ENCODE results near the gene MAGEC3. TPM values are rescaled to one million over a fixed set of nuclear protein-coding genes. Genes with fewer than 3 reads are reported as not detected.
"Not testable (repeated sequence)": the region's sequence is repeated elsewhere in the genome, so short reads cannot be mapped to it uniquely, and the experiment has no call there.

MAGEC3 gene
- polyA plus RNA-seq (ENCODE audit: insufficient read length in 4 of 4), result under 1 TPM in 3 of 4 donors, not detected in 1; 0.15 to 0.45 (median 0.29) TPM

DNA sequence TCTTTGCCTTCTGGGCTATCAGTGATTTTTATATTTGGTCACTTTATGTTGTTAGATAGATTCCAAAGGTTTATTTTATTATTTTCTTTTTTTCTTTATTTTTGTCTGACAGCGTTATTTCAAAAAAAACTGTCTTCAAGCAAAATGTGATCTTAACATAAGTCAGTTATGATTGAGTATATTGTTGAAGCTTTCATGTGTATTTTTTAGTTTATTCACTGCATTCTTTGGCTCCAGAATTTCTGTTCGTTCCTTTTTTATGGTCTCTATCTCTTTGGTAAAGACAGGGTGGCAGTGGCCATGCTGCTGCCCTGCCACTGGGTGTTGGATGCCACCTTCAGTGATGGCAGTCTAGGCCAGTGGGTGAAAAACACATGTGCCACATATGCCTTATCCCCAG is at the start of gene MAGEC3:
Gene MAGEC3 (plus strand): TSS at position 301 of the 400 bp plus-strand sequence. CDS start 0 bp downstream, at position 301.
- DNase-seq (ENCODE audit: low read depth in 4 of 4, low spot score in 3 of 4), result no peak

GRCh38 chrX:141791856-141792255 is 46.3 kb upstream of the MAGEC3 start:
- no peak for DNase-seq (ENCODE audit: low read depth in 4 of 4, low spot score in 3 of 4)

DNA sequence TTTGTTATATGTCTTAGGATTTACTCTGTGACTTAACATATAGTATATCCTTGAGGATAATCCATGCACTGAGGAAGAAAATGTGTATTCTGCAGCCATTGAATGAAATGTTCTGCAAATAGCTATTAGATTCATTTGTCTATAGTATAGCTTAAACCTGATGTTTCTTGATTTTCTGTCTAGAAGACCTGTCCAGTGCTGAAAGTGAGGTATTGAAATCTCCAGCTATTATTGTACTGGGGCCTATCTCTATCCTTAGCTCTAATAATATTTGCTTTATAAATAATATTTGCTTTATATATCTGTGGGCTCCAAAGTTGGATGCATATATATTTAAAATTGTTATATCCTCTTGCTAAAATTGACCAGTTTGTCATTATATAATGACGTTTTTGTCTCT is 26.7 kb upstream of the MAGEC3 start:
- no peak for DNase-seq (ENCODE audit: low read depth in 4 of 4, low spot score in 3 of 4)

GRCh38 chrX:141814213-141814857 is 23.8 kb upstream of the MAGEC3 start:
- DNase-seq (ENCODE audit: low read depth in 4 of 4, low spot score in 3 of 4), result no peak

DNA sequence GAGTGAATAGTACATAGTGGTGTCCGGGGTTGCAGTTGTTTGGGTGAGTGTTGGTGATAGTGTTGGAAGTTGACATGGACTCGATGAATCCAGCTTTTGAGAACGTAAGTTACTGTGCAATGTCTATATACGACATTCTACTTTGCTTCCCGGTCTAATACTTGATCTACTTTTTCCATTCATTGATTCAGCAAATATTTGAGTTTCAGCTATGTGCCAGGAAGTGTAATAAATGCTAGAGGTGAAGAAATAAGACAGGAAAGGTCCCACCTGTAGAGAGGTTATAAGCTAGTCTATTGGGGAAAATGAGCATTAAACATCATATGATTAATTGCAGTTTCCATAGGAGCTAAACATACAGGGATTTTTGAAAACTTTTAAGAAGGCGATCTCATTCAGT is 22.2 kb upstream of the MAGEC3 start:
- no peak for DNase-seq (ENCODE audit: low read depth in 4 of 4, low spot score in 3 of 4)

DNA sequence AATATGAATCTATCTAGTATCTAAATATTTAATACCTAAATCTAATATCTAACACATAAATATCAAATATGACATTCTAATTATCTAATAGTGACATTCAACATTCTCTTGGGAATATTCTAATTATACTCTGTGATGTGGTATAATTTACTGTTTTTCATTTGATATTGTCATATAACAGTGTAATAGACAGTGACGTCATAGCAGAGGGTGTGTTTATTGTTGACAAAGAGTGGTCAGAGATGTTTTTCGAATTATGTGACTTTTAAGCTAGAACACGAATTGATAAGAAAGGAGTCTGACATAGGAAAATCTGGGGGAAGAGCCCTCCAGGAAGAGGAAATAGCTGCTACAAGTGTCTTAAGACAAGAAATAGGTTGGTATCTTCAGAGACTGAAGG is 5.9 kb upstream of the MAGEC3 start:
- no peak for DNase-seq (ENCODE audit: low read depth in 4 of 4, low spot score in 3 of 4)

GRCh38 chrX:141839856-141840255 is 1.7 kb downstream of the MAGEC3 start:
- no peak for DNase-seq (ENCODE audit: low read depth in 4 of 4, low spot score in 3 of 4)

DNA sequence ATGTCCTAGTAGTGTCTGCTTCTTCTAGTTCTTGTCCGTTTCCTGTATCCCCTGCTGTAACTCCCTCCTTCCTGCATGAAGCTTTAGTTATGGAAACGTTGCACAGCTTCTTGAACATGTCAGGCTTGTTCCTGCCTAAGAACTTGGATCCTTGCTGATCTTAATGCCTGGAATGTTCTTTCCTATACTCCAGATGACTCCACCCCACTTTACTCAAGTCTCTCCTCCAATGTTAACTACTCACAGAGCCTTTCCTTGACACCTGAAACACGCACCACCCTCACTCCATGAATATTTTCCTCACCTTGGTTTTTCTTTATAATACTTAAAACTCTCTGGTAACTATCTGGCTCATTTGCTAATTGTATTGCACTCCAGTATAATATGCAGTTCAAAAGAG is 19.4 kb downstream of the MAGEC3 start:
- DNase-seq (ENCODE audit: low read depth in 4 of 4, low spot score in 3 of 4), result no peak

GRCh38 chrX:141879616-141880015 is 41.5 kb downstream of the MAGEC3 start:
- no peak for DNase-seq (ENCODE audit: low read depth in 4 of 4, low spot score in 3 of 4)

GRCh38 chrX:141888811-141889210 is 50.7 kb downstream of the MAGEC3 start:
- not testable (repeated sequence) for DNase-seq (ENCODE audit: low read depth in 4 of 4, low spot score in 3 of 4)

- no peak for DNase-seq (ENCODE audit: low read depth in 4 of 4, low spot score in 3 of 4)
These were observed 56.6 kb downstream of the MAGEC3 start for GRCh38 chrX:141894733-141895132.

DNA sequence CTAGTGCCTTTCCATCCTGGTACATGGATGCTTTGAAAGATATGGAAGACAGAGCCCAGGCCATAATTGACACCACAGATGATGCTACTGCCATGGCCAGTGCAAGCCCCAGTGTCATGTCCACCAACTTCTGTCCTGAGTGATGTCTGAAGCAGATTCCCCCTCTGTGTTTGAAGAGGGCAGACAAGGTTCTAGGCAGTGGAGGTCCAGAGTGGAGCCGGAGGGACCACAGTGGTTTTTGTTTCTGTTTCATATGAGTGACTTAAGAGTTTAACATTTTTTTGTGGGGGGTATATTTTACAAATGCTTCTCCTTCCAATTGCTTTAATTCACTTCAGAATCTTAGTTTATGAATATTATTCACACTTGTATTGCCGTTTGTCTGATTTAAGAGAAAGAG is 59.6 kb downstream of the MAGEC3 start:
- no peak for DNase-seq (ENCODE audit: low read depth in 4 of 4, low spot score in 3 of 4)

DNA sequence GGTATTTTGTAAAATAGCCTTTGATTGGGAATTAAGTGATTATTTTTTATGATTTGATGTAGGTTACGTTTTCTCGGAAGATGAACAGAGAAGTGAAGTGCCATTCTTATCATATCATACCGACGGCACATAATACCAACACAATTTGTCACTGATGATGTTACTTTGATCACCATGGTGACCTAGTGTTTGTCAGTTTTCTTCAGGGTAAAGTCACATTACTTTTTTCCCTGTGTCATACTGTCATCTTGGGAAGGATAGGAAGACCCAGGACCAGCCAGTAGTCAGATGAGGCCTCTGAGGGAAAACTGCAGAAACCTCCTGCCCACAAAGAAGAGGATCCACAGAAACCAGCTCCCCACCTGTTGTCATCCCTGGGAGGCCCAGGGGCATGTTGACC is 64.2 kb downstream of the MAGEC3 start:
- DNase-seq (ENCODE audit: low read depth in 4 of 4, low spot score in 3 of 4), result no peak

GRCh38 chrX:141903400-141904155 is 65.5 kb downstream of the MAGEC3 start, which contains the start of gene MAGEC1:
MAGEC1 (plus strand) TSS chrX:141903894; CDS start chrX:141905073, 1,179 bp downstream.
- no peak for DNase-seq (ENCODE audit: low read depth in 4 of 4, low spot score in 3 of 4)

DNA sequence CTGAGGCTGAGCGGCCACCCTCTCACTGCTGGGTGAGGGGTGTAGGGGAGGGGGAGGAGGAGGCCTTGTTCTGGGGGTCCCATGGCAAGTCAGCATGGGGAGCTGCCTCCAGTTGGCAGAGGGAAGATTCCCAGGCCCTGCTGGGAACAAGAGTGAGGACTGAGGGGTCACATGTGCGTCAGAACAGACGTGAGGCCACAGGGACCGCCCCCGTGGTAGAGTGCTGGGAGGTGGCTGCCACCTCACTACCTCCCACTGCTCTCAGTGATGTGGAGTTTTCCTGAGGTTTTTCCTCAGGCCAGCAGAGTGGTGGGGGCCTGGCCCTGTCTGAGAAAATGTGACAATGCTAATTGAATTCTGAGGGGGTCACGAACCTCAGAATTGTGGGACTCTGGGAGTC is 66.1 kb downstream of the MAGEC3 start:
- no peak for DNase-seq (ENCODE audit: low read depth in 4 of 4, low spot score in 3 of 4)

GRCh38 chrX:141917801-141918200 is 79.7 kb downstream of the MAGEC3 start:
- DNase-seq (ENCODE audit: low read depth in 4 of 4, low spot score in 3 of 4), result no peak

- no peak for DNase-seq (ENCODE audit: low read depth in 4 of 4, low spot score in 3 of 4)
These were observed 86.2 kb downstream of the MAGEC3 start for GRCh38 chrX:141924293-141924692.

- DNase-seq (ENCODE audit: low read depth in 4 of 4, low spot score in 3 of 4), result no peak
These were observed 90.3 kb downstream of the MAGEC3 start for GRCh38 chrX:141928432-141928831.

DNA sequence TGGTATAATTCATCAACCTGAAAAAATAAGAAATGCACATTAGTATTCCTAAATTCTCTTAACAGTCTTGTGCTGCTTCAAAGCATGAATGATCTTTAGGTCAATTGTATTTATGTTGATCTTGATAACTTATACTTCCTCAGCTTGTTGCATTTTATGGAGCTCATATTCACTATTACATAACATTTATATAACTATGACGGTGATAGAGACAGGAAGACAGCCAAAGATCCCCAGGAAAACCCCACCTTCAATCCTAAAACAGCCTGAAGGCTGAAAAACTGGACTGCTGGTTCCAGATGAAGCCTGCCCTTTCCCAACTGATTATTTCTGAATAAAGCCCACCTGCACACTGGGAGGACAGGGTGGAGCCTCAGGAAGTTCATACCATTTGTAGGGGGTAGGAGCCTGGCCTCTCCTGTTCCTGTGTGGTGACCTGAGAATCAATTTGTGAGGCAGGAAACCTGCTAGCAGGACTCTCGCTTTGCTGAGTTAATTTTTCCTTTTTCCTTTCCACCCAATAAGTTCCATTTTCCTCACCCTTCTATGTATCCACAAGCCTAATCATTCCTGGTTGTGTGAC is 96.0 kb downstream of the MAGEC3 start:
- DNase-seq (ENCODE audit: low read depth in 4 of 4, low spot score in 3 of 4), result no peak

- DNase-seq (ENCODE audit: low read depth in 4 of 4, low spot score in 3 of 4), result no peak
These were observed 97.5 kb downstream of the MAGEC3 start for GRCh38 chrX:141935645-141936044.

- no peak for DNase-seq (ENCODE audit: low read depth in 4 of 4, low spot score in 3 of 4)
These were observed 98.0 kb downstream of the MAGEC3 start for GRCh38 chrX:141936080-141936479.

DNA sequence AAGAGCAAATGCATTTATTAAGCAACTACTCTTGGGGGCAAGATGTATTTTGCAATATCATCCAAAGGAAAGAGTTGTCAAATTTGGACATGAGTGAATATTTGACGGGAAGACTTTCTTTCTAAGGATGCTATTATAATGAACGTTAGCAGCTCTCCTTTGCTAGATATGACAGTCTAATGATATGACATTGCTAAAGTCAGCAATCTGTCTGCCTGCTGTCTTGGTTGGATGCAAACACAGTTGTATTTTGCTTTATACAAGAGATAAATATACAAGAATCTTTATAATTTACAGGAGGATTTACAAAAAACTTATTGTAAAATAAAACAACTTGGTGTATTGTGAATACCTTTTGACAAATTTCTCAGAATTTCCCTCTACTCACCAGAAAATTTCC is 103.1 kb downstream of the MAGEC3 start:
- DNase-seq (ENCODE audit: low read depth in 4 of 4, low spot score in 3 of 4), result no peak

All from right renal pelvis (tissue), 4 donors.